Kasumi-1 (cell line): Measurements from ENCODE around the gene HOXC11.

Source experiments
- DNase-seq, 2 experiments: peaks; one replicate each; lab custom pipeline; 2025; lab: John Stamatoyannopoulos, UW

HOXC11 gene

GRCh38 chr12:53984901-53985691 lies 12.2 kb downstream of the HOXC11 start, which contains the start of gene HOXC10:
HOXC10 (plus strand) TSS chr12:53985146; CDS start chr12:53985260, 114 bp downstream.
- DNase-seq = no peak

DNA sequence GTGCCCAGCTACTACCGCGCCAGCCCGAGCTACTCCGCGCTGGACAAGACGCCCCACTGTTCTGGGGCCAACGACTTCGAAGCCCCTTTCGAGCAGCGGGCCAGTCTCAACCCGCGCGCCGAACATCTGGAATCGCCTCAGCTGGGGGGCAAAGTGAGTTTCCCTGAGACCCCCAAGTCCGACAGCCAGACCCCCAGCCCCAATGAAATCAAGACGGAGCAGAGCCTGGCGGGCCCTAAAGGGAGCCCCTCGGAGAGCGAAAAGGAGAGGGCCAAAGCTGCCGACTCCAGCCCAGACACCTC lies 12.7 kb downstream of the HOXC11 start:
- no peak for DNase-seq

DNA sequence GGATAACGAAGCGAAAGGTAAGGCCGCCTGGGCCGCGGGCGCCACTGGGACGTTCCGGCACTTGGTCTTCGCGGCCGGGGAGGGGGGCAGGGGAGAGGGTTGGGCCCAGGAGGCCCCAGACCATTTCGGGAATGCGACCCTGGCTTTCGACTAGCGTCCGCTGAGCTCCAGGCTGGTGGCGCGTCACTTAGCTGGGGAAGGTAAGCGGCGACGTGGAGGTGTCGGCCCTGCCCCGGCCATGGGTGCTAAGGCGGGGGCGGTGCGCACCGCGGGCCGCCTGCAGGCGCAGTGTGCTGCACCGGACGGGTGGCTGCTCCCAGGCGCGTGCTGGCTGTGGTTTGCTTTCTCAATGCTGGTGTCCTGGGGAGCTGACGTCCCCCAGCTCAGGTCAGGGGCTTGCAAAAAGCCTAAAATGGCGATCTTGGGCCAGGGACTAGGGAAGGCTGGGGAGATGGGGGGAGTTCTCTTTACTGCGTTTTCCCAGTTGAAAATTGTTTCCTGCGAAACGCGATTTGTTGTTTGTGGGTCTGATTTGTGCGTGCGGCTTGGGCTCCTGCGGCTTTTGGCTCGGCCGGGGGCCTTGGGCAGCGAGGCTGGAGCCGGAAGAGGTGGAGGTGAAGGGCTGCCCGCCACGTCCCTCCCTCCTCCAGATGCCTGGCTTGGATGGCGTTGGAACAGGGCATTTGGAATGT lies 13.2 kb downstream of the HOXC11 start:
- DNase-seq = no peak

DNA sequence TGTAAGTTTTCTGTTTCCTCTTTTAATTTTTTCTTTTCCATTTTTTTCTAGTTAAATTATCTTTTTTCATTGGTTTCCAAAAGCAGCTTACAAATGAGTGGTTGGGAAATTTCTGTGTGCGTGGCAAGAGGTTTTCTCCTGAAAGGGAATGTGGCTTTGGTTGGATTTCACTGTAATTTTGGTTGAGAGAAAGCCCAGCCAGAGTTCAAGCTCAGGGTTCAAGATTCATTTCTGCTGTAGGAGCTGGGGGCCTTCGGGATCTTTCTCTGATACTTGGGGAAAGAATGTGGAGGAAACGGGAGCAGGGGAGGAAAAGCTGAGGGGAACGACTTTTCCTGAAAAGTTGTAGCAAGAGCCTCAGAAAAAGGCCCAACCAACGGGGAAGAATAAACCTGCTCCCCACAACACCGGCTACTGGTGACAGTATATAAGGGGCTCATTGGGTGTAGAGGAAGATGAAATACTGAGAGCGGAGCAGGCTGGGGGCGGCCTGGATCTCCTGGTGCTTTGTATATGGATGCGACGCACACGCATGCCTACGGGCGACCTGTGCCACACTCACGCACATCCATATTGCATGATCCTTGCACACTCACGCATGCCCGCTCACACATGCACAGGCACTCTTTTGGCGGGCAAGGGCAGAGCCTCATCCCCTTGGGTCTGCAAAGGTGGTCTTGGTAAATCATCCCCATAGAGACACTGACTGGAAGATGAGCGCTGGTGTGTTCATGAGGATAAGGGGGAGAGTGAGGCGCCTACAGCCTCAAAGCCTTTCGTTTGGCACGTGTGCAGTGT lies 14.0 kb downstream of the HOXC11 start:
- no peak for DNase-seq

GRCh38 chr12:53987787-53988230 lies 14.9 kb downstream of the HOXC11 start:
- DNase-seq = no peak

GRCh38 chr12:53988541-53989226 lies 15.8 kb downstream of the HOXC11 start:
- no peak for DNase-seq

DNA sequence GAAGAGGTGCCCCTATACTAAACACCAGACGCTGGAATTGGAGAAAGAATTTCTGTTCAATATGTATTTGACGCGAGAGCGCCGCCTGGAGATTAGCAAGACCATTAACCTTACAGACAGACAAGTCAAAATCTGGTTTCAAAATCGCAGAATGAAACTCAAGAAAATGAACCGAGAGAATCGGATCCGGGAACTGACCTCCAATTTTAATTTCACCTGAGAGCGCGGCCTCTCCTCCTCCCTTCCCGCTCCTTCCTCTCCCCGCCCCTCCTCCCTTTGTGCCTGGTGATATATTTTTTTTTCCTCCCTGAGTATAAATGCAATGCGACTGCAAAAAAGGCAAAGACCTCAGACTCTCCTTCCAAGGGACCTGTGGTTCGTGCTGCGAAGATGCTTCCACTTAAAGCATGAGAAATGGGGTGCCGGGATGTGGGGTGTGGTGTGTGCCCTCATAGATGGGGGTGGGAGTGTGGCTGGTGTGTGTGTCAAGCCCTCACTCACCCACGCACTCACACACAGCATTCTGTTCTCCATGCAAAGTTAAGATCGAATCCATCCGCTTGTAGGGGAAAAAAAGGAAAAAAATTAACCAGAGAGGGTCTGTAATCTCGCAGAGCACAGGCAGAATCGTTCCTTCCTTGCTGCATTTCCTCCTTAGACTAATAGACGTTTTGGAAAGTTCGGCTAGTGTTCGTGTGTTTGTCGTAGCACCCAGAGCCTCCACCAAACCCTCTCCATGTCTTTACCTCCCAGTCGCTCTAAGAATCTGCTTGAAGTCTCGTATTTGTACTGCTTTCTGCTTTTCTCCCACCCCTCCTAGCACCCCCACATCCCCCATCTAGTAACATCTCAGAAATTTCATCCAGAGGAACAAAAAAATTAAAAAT lies 16.5 kb downstream of the HOXC11 start:
- DNase-seq = peak; percentile 50 to 78

DNA sequence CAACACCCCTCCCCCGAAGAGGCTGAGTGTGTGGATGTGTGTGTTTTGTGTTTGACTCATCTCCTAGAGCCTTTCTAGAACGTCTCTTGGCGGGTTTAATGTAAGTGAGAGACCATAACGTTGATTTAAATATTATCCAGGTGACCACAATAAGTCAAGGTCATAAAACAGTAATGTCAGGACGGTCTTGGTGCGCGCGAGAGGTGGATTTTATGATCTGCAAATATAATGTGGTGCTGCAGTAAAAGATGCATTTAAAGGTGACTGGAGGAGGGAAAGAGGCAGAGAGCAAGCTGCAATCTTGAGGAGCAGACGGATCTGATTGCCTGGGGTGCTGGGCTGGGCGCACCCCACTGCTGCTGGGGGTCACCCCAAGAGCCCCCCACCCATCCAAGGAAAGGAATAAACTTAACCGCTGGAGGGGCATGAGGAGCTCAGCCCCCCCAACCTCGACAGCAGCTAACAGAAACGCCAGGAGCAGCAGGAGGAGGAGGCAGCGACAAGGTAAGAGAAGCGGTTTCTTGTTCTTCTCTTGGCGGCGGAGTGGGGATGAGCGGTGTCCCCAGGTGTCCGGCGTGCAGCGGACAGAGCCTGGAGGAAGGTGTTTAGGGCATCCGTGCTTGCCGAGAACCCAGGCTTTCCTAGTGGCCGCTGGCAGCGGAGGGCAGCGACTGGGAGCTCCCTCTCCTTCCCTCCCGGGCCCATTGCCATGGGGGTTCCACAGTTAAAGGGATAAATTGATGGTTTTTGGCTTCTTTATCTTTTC lies 17.6 kb downstream of the HOXC11 start:
- DNase-seq = no peak

DNA sequence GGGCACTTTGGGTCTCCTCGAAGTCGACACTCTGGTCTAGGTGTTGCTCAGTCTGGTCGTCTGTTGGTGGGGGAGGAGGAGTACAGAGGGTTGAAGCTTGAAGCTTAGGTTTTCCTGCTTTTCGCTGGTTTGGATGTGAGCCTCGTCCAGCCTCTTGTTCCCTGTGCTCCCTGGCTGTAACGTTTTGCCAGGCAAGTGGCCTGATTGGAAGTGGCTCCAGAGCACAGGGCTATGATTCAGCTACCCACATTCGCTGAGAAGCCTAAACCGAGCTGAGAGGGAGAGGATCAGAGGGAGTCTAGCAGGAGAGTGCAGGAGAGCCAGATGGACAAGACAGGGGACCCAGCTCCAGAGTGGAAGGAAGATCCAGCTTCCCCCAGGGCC lies 18.1 kb downstream of the HOXC11 start:
- no peak for DNase-seq

DNA sequence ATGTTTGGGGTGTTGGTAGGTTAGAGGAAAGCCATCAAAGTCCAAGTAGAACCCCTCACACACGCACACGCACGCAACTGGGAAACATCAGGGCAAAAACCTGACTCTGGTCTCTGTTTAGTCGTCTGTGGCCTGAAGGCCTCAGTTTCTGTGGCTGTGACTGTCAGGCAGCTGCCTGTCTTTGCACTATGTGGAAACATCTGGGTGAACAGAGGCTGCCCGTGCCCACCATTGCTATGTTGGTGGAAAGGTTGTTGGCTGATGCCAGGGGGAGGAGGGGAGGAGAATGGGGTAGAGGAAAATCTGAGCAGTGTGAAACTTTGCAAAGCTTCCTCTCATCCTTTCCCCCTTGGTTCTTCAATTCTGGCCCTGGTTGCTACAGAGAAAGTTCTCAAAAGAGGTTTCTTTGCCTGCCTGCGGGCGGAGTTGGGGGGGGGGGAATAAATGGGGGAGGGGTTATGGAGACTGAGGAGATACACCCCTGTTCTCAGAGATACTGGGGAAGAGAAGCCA lies 19.5 kb downstream of the HOXC11 start:
- no peak for DNase-seq

- DNase-seq = no peak
Observed at GRCh38 chr12:53993162-53994008, 20.5 kb downstream of the HOXC11 start.

DNA sequence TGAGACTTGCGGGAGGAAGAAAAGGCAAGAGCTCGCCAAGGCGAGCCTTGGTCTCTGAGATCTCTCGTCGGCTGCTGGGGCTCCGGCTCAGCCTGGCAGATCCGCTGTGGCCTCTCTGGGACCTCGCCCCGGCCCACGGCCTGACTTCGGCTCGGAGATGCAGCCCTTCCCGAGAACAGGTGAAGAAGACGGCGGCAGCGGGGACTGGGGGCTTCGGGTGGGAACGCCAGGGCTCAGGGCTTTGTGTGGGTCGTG lies 21.0 kb downstream of the HOXC11 start:
- no peak for DNase-seq

- DNase-seq = no peak
Observed at GRCh38 chr12:53994264-53995001, 21.5 kb downstream of the HOXC11 start.

DNA sequence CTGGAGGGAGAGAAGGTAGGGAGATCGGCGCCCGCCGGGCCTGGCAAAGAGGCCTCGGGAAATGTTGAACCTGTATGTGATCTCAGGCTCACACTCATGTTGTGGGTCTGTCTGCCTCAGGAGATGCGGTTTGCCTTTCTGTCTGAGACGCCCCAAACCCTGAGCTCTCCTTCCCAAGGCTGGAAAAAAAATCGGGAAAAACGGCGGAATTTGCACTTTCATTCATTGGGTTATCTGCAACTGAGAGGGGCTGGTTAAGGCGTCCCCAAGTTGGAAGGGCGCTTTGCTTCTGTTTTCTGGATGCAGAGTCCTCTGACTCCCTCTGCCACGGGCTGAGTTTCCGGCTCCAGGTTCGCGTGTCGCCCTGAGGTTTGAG lies 22.1 kb downstream of the HOXC11 start:
- no peak for DNase-seq

DNA sequence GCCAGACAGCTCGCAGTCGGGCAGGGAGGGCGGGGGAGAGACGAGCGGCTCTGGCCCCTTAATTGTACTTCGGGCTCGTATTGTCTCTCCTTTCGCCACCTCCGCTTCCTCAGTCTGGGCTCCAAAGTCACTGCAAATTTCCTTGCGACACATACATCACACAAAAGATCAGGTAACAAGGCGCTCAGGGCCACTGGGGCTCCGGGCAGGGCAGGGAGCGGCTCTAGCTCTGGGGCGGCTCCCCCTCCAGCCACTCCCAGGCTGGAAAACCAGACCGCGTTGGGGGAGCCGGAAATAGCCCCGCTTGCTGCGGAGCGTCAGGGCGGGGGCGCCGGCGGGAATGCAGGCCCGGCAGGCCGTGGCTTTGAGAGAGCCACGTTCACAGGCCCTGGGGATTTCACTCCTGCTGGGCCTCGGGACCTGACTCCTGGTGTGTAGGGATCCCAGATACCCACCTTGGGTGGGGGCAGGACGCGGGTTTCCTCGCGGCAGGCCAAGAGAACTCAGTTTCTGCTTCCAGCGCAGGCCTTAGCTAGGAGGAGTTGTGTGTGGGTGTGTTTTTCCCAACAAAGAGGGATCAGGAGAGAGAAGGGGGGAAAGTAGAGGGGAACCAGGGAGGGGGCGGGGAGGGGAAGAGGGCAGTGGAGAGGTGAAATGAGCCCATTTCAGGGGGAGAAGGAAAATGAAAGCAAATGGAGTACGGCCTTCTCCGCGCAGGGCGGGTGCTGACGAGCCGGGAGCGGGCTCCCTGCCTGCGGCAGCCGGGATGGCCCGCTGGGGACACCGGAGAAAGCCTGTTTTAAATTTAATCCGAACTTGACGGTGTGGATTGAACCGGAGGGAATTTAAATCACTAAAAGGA lies 22.7 kb downstream of the HOXC11 start:
- peak; percentile 15 to 20 for DNase-seq

DNA sequence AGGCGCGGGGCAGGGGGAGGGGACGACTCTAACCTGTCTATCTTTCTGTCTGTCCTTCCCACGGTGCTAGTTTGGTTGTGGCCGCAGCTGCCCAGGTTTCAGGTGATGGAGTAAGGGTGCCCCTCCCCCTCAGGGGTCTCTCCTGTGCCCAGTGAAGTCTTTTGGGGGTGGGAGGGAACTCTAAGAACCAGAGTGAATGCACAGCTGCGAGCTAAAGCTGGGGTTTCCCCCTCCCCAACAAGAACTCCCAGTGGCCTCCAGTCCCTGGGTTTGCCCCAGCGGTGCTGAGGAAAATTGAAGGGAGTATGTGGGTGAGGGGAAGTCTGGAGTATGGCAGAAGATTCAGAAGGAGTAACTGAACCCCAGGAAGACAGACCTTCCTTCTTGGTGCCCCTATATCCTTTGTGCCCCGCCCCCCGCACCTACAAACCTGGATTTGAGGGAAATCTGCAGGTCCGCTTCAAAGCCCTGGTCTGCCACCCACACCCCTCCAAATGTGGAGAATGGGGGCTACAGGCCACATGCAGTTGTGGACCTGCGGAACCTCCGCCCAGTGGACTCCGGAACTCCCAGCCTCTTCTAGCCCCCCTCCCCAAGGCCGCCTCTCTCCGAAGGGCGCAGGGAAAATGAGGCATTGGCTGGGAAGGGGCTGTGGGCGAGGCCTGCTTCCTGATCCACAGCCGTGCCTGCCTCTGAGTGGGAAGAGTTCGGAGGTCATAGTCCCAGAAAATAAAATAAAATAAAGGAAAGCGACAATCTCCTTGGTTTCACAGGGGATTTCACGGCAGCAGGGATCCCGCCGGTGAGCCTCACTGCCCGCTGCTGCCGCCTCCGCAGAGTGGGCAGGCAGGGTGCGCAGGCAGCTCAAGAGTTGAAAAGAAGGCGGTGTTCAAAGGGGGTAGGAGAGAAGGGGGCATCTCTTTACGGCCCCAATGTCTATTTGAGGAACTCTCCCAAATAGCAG lies 23.6 kb downstream of the HOXC11 start:
- no peak for DNase-seq
